ENCODE results near the gene ZNF615.
"Not testable (repeated sequence)": the region's sequence is repeated elsewhere in the genome, so short reads cannot be mapped to it uniquely, and the experiment has no call there.

GRCh38 chr19:51975787-51976186 is 32.2 kb downstream of the ZNF615 start:
- not testable (repeated sequence) for TF ChIP-seq POLR2A, CTCF, EP300 (IDR thresholded peaks at IDR 0.05)

All from gastroesophageal sphincter (tissue), 3 donors.